Astrocyte (in vitro differentiated cells and primary cell): ENCODE results near the gene GMDS.

Experiments
- CTCF ChIP-seq: IDR thresholded peaks from 2 replicates; pipeline ENCODE4 v1.5.1; 2011; ENCODE audit warnings: low read depth, mild to moderate bottlenecking, inconsistent platforms, low read length, moderate library complexity; ENCODE audit not compliant: insufficient read depth
- EZH2 ChIP-seq: IDR thresholded peaks from 2 replicates; pipeline ENCODE4 v1.6.1; 2012; ENCODE audit warnings: mild to moderate bottlenecking, low read length, inconsistent platforms; ENCODE audit not compliant: insufficient read depth

- no peak for TF ChIP-seq CTCF
- no peak for TF ChIP-seq EZH2
These were observed 444.0 kb downstream of the GMDS start for GRCh38 chr6:1801401-1801800.
